ENCODE results near the gene LAMB1. TPM values are rescaled to one million over a fixed set of nuclear protein-coding genes. Genes with fewer than 3 reads are reported as not detected.
A peak's percentile ranks its signal among the peaks of the same experiment; 100 is the strongest.

LAMB1 gene
- total and polyA plus RNA-seq, 2 of the 13 experiments (the other 11 are each of a cell fraction or from before 2014, with no cell fraction given), result 109 to 124 TPM

- 3% methylated on average over 3 of the region's 3 CpGs for WGBS (ENCODE audit: low lambda C conversion rate)
- H3K9me3 ChIP-seq (ENCODE audit: low read length), result no peaks in the 10 kb centered on the region
- peak; percentile 59 for DNase-seq (ENCODE audit: low spot score)
- peaks cover 25% of the 10 kb centered on the region for H3K4me1 ChIP-seq (ENCODE audit: insufficient read depth, low read length)
- no peak overlapping the region for H3K4me2 ChIP-seq (ENCODE audit: low read depth, low read length)
- H3K9ac ChIP-seq (ENCODE audit: insufficient read depth, low read depth, low read length), result no peak overlapping the region
- H3K4me3 ChIP-seq (replicated peaks in 1 of 3; ENCODE audit: insufficient read depth in 1 of 3, low read depth in 2 of 3, low read length in 3 of 3), result no peak overlapping the region
- ChIA-PET POLR2A (no interaction called here), CTCF (ENCODE audit: low intra/inter-chr PET ratio, low total read pairs) (no interaction called here)
- no peaks in the 10 kb centered on the region for H4K20me1 ChIP-seq (ENCODE audit: insufficient read depth, low read length)
- no peak overlapping the region for H2AFZ ChIP-seq (ENCODE audit: low read length)
- no peak overlapping the region for H3K27ac ChIP-seq (ENCODE audit: extremely low read length, insufficient read depth, low read length)
- in situ Hi-C loops (cut with HindIII; ENCODE audit: extremely low pct_ligation_motif_present, low pct_unique_long_range_greater_than_20kb) (no loop called here), intact Hi-C loops (cut with micrococcal nuclease; ENCODE audit: unreplicated experiment) (loop anchor here (5.0 kb wide), 1 partner anchor 47 kb away; no protein-coding TSS in a partner anchor)
- FAIRE-seq, result peak; percentile 36
- ATAC-seq, result peak; percentile 79
- no peaks in the 10 kb centered on the region for H3K27me3 ChIP-seq (ENCODE audit: control insufficient read depth in 1 of 2, insufficient read depth in 2 of 2, low read length in 2 of 2)
- H3K36me3 ChIP-seq (replicated peaks in 1 of 2; ENCODE audit: control insufficient read depth in 1 of 2, insufficient read depth in 2 of 2, low read length in 2 of 2), result no peaks in the 10 kb centered on the region
- BruUV-seq (replicated peaks), result no TSS peak
- no peaks in the 10 kb centered on the region for H3K79me2 ChIP-seq (ENCODE audit: insufficient read depth, low read length)
- TF ChIP-seq ZNF782 (CRISPR knock-in tag; IDR thresholded peaks at IDR 0.05; ENCODE audit: borderline replicate concordance), result no peak
- TF ChIP-seq ARID5B (CRISPR knock-in tag; IDR thresholded peaks at IDR 0.05), result peak; percentile 36; the same call in 1 of the 2 replicates
- no peak for TF ChIP-seq ATF6 (CRISPR knock-in tag; conservative IDR thresholded peaks at IDR 0.05)
- 0 out of 2 replicates have a peak, but pooled peaks have one; percentile 33 for TF ChIP-seq ELF3 (CRISPR knock-in tag; IDR thresholded peaks at IDR 0.05)
- TF ChIP-seq NBN (conservative IDR thresholded peaks at IDR 0.05), result no peak
- no peak for TF ChIP-seq GLI4 (CRISPR knock-in tag; IDR thresholded peaks at IDR 0.05; ENCODE audit: borderline replicate concordance)
- 0 out of 2 replicates have a peak, but pooled peaks have one; percentile 22 for TF ChIP-seq FOXP4 (CRISPR knock-in tag; IDR thresholded peaks at IDR 0.05)
- no peak for TF ChIP-seq FOXA1 (IDR thresholded peaks at IDR 0.05)
- peak; percentile 87 for TF ChIP-seq FOXA1 (CRISPR knock-in tag; IDR thresholded peaks at IDR 0.05)
- TF ChIP-seq ZNF335 (CRISPR knock-in tag; IDR thresholded peaks at IDR 0.05), result no peak
- 0 out of 2 replicates have a peak, but pooled peaks have one; percentile 29 for TF ChIP-seq RARA (CRISPR knock-in tag; IDR thresholded peaks at IDR 0.05)
- peak; percentile 45; the same call in 1 of the 2 replicates for TF ChIP-seq SOX5 (CRISPR knock-in tag; IDR thresholded peaks at IDR 0.05; ENCODE audit: borderline replicate concordance)
- TF ChIP-seq FOXO4 (CRISPR knock-in tag; conservative IDR thresholded peaks at IDR 0.05), result no peak
- TF ChIP-seq ZNF674 (CRISPR knock-in tag; IDR thresholded peaks at IDR 0.05; ENCODE audit: low read depth), result no peak
- TF ChIP-seq FOXA3 (CRISPR knock-in tag; IDR thresholded peaks at IDR 0.05), result peak; percentile 80
- no peak for TF ChIP-seq SMAD3 (CRISPR knock-in tag; IDR thresholded peaks at IDR 0.05)
- TF ChIP-seq ZEB1 (IDR thresholded peaks at IDR 0.05; ENCODE audit: insufficient replicate concordance, low read depth), result no peak
Measured at GRCh38 chr7:108049962-108050361, 47.0 kb upstream of the LAMB1 start.

Data from HepG2 (cell line).